Measurements from ENCODE around the gene SMIM30.

SMIM30 gene

DNA sequence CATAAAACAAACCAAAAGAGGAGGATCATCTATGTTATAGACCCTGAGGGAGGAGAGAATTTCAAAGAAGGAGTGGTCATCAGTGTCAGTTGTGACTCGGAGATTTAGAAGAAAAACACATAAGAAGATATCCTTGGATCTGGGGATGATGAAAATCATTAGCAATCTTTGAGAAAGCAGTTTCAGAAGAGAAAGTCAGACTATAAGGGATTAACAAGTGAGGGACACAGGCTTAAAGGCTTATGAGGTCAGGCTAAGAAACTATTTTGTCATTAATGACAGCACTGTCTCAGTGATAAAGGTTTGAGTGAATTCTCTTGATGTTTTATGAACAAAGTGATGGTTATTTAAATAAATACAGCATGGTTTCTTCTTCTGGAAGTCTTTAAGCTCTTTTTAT lies 25.6 kb downstream of the SMIM30 start:
- no peaks in the 10 kb centered on the region for H3K9me3 ChIP-seq (ENCODE audit: low read length)
- H2AFZ ChIP-seq (ENCODE audit: low read depth, low read length): no peak overlapping the region
- H3K4me3 ChIP-seq (ENCODE audit: low read length): no peak overlapping the region
- no peaks in the 10 kb centered on the region for H3K4me1 ChIP-seq (ENCODE audit: insufficient read depth, low read length)
- H3K27me3 ChIP-seq (ENCODE audit: insufficient read depth, low read length): no peaks in the 10 kb centered on the region
- no peaks in the 10 kb centered on the region for H3K36me3 ChIP-seq (ENCODE audit: insufficient read depth, low read length)

DNA sequence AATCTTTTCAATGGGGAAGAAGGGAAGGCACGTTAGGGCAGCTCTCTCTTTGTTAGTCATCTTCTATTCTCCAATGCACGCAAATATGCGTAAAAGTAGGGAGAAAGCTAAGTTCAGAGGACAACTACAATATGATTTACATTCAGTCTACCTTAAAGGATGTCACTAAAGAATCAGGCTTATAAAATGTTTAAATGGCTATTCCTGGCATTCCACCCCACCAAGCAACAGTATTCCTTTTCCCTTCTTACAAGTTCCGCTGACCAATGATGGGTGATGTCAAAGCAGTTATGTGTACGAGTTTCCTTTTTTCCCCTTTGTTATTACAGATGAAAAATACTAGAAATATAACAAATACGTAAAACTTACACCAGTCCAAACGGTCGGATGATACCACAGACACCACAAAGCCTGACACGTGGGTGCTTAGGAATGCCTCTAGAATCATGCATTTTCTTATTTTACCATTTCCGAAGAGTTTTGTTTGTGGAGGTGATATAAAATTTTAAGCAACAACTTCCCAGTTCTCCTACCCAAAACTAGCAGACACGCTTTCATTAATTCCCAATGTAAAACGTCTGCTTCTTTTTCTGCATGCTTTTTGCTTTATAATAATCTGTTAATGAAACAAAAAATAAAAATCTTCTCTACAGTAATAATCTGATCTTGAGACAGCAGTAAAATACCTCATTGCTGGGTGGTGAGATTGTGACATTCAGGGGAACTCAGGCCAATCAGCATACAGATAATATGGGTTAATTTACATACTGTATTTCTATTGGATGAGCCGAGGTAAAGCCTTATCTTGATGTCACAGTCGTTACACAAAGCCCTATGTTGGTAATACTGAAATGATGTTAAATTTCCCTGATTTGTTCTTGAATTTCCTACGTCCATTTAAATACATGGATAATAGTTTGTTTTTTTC lies 31.0 kb downstream of the SMIM30 start:
- H2AFZ ChIP-seq (ENCODE audit: low read depth, low read length): no peak overlapping the region
- no peaks in the 10 kb centered on the region for H3K27me3 ChIP-seq (ENCODE audit: insufficient read depth, low read length)
- no peaks in the 10 kb centered on the region for H3K9me3 ChIP-seq (ENCODE audit: low read length)
- peak overlapping the region; percentile 87 for H3K4me3 ChIP-seq (ENCODE audit: low read length)
- peaks cover 22% of the 10 kb centered on the region for H3K4me1 ChIP-seq (ENCODE audit: insufficient read depth, low read length)
- H3K36me3 ChIP-seq (ENCODE audit: insufficient read depth, low read length): no peaks in the 10 kb centered on the region

DNA sequence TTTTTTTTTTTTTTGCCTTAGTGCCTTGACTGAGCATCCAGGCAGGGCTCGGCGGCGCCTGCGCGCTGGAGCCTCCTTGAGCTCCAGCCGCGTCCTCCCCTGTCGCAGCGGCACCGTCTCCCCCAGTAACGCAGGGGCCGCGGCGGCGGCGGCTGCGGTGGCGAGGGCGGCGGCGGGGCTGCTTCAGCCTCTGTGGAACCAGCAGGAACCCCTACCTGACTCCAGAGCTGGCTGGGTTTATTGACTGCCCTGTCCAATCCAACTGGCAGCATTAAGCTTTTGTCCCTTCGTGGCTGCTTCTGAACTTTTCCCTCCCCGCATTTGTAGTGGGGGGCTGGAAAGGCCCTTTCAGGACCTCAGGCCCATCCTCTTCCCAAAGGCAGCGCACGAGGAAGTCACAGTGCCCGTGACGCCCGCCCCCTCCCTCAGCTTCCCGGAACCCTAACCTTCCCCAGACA lies 31.9 kb downstream of the SMIM30 start, which contains the start of gene GPR85:
Gene GPR85 (minus strand): TSS at position 397 of the 458 bp plus-strand sequence. CDS start 2,106 bp downstream, outside the sequence.
- Histone ChIP-seq H2AFZ (ENCODE audit: low read depth, low read length) (peak within 1 kb of the TSS; percentile 97), H3K4me1 (ENCODE audit: insufficient read depth, low read length) (peaks cover 22% of the 10 kb centered on the region), H3K9me3 (ENCODE audit: low read length) (no peaks in the 10 kb centered on the region), H3K27me3 (ENCODE audit: insufficient read depth, low read length) (no peaks in the 10 kb centered on the region), H3K36me3 (ENCODE audit: insufficient read depth, low read length) (no peaks in the 10 kb centered on the region), H3K4me3 (ENCODE audit: low read length) (peak within 1 kb of the TSS; percentile 87)

DNA sequence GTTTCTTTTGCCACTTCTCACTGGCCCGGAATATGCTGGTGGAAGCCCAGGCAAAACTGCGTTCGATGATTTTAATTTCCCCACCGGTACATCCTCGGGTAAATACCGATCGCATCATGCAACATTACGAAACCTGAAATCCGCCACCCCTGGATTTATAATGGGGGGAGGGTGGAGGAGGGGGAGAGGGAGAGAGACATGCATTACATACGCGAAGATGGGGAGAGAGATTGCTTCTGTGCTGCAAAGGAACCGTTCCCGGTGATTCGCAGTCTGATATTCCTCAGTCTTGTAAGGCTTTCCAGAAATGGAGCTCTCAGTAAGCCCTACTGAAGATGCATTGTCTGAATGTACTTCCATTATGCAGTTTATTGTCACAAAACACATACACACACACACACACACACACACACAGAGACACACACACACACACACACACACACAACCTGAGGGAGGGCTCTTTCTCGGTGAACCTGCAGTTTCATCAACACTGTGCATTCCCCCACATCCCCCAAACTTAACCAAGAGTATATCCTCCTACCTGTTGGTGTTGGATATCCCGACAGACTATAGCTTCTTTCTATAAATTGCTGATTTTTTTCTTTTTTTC lies 32.5 kb downstream of the SMIM30 start:
- peak overlapping the region; percentile 8 for H2AFZ ChIP-seq (ENCODE audit: low read depth, low read length)
- no peaks in the 10 kb centered on the region for H3K27me3 ChIP-seq (ENCODE audit: insufficient read depth, low read length)
- H3K36me3 ChIP-seq (ENCODE audit: insufficient read depth, low read length): no peaks in the 10 kb centered on the region
- no peaks in the 10 kb centered on the region for H3K9me3 ChIP-seq (ENCODE audit: low read length)
- peak overlapping the region; percentile 87 for H3K4me3 ChIP-seq (ENCODE audit: low read length)
- H3K4me1 ChIP-seq (ENCODE audit: insufficient read depth, low read length): peaks cover 22% of the 10 kb centered on the region

DNA sequence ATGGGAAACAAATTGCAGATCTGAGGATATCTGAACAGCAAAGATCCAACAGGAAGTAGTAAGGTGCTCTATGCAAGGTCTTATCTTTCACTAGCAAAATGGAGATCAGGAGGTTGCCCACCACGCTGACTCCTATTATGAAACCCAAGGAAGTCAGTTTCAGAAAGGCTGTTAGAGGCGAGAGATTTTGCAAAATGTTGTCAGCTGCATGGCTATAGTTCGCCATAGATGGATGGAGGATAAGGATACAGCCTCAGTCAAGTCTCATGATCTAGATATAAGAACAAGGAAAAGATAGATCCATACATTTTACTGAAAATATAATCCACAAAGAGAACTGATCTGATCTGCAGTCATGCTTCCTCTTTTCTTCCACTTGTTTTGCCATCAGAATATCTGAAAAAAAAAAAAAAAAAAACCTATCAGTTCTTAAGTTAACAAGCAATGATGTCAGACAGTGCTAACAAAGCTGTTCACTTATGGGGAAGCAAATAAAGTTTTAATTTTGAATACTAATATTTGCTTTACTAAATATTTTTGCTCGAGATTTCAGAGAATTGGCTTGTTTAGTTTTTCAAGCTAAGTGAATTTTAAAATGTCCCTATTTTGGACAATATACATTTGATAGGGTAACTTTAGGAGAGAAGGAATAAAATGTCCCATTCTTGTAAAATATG lies 33.7 kb downstream of the SMIM30 start:
- H3K27me3 ChIP-seq (ENCODE audit: insufficient read depth, low read length): no peaks in the 10 kb centered on the region
- H3K36me3 ChIP-seq (ENCODE audit: insufficient read depth, low read length): no peaks in the 10 kb centered on the region
- no peak overlapping the region for H3K4me3 ChIP-seq (ENCODE audit: low read length)
- no peaks in the 10 kb centered on the region for H3K9me3 ChIP-seq (ENCODE audit: low read length)
- H2AFZ ChIP-seq (ENCODE audit: low read depth, low read length): no peak overlapping the region
- peaks cover 22% of the 10 kb centered on the region for H3K4me1 ChIP-seq (ENCODE audit: insufficient read depth, low read length)

DNA sequence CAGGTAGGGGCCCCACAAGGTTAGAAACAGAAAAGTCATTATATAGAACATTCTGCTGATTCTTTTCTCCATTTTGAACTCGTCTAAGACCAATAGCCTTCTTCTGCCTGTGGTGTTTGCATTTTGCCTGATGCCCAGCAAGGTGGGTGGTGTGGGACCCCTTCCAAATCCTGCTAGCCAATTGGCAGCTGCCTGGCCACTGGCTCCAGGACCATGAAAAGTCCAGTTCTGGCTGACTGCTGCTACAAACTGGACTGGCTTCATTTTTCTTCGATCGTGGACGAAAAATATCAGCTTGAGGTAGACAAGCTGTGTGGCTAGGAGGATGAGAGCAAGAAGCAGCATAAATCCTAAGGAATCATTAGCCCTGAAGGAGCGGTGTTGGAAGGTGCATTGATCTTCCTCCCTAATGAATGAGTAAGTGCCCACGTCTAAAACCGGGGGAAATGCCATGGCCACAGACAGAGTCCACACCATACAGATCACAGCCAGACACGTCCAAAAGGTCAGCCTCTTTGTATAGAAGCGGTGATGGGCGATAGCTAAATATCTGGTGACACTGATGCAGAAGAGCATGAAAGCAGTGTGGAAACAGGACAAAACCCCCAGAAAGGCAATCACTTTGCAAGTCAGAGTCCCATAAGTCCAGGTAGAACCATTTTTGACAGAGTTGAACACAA lies 34.4 kb downstream of the SMIM30 start:
- H3K9me3 ChIP-seq (ENCODE audit: low read length): no peaks in the 10 kb centered on the region
- peak overlapping the region; percentile 41 for H2AFZ ChIP-seq (ENCODE audit: low read depth, low read length)
- no peak overlapping the region for H3K4me3 ChIP-seq (ENCODE audit: low read length)
- no peaks in the 10 kb centered on the region for H3K27me3 ChIP-seq (ENCODE audit: insufficient read depth, low read length)
- H3K4me1 ChIP-seq (ENCODE audit: insufficient read depth, low read length): peaks cover 22% of the 10 kb centered on the region
- no peaks in the 10 kb centered on the region for H3K36me3 ChIP-seq (ENCODE audit: insufficient read depth, low read length)

DNA sequence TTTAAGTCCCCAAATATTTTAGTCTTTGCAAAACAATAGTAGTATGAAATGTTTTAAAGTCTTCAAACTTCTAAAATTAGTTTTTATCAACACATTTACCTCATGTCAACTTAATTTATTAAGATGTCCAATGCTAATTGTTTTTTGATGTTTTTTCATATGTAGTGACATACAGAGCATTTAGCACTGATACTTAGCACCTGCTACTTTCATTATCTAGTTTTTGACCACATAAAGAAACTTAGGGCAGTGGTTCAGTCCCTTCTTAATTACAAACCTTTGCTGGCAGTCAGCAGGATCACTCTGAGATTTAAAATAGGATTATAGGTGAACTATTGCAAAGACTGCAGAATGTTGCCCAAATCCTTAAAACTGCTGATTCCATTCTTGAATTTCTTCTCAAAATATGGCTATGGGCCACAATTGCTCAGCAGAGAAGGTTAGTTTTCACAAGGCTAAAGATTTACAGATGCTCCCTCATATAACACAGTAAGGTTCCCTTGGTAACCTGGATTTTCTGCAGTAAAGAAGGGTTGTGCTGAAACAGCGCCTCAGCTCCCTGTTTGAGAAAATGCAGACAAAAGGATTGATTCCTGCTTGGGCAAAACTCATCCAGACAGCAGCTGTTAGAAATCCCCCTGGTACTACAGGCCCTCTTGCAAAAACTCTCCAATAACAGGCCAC lies 35.1 kb downstream of the SMIM30 start:
- no peaks in the 10 kb centered on the region for H3K27me3 ChIP-seq (ENCODE audit: insufficient read depth, low read length)
- peaks cover 22% of the 10 kb centered on the region for H3K4me1 ChIP-seq (ENCODE audit: insufficient read depth, low read length)
- no peaks in the 10 kb centered on the region for H3K36me3 ChIP-seq (ENCODE audit: insufficient read depth, low read length)
- peak overlapping the region; percentile 41 for H2AFZ ChIP-seq (ENCODE audit: low read depth, low read length)
- H3K9me3 ChIP-seq (ENCODE audit: low read length): no peaks in the 10 kb centered on the region
- H3K4me3 ChIP-seq (ENCODE audit: low read length): no peak overlapping the region

DNA sequence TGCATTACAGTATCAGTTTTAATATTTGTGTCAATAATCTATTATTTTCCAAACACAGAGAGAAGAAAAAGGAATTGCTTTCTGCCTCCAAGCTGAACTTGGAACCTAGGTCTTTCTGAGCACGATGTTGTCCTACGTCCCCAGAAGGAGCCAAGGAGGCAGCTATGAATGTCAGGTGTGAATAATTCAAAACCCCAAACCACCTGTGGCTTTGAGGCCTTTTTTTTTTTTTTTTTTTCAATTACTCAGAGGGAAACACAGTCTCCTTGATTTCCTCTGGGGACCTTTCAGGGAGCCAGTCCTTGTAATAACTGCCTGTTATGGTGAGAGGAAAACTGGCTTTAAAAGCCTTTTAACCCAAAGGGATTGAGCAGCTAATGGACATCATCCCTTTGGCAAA lies 40.0 kb downstream of the SMIM30 start:
- H2AFZ ChIP-seq (ENCODE audit: low read depth, low read length): no peak overlapping the region
- peaks cover 7% of the 10 kb centered on the region for H3K4me1 ChIP-seq (ENCODE audit: insufficient read depth, low read length)
- no peaks in the 10 kb centered on the region for H3K27me3 ChIP-seq (ENCODE audit: insufficient read depth, low read length)
- H3K36me3 ChIP-seq (ENCODE audit: insufficient read depth, low read length): no peaks in the 10 kb centered on the region
- no peak overlapping the region for H3K4me3 ChIP-seq (ENCODE audit: low read length)
- H3K9me3 ChIP-seq (ENCODE audit: low read length): no peaks in the 10 kb centered on the region

DNA sequence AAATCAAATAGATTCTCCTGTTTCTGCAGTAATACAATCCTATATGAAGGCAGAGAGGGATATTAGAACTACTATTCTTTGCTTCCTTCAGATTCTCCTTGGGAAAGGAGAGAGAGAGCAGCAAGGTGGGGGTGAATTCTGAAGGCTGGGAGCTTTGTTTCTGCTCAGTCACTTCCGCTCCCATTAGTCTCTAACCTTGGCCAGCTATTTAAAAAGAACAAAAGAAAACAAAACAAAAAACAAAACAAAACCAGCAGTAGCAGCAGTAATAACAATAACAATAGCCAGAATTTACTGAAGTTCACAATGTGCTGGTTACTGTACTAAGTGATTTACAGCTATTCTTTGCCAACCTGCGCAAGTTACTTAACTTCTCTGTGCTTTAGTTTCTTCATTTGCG lies 41.7 kb downstream of the SMIM30 start:
- Histone ChIP-seq H3K4me3 (ENCODE audit: low read length) (no peak overlapping the region), H2AFZ (ENCODE audit: low read depth, low read length) (no peak overlapping the region), H3K4me1 (ENCODE audit: insufficient read depth, low read length) (peaks cover 5% of the 10 kb centered on the region), H3K9me3 (ENCODE audit: low read length) (no peaks in the 10 kb centered on the region), H3K36me3 (ENCODE audit: insufficient read depth, low read length) (no peaks in the 10 kb centered on the region), H3K27me3 (ENCODE audit: insufficient read depth, low read length) (no peaks in the 10 kb centered on the region)

DNA sequence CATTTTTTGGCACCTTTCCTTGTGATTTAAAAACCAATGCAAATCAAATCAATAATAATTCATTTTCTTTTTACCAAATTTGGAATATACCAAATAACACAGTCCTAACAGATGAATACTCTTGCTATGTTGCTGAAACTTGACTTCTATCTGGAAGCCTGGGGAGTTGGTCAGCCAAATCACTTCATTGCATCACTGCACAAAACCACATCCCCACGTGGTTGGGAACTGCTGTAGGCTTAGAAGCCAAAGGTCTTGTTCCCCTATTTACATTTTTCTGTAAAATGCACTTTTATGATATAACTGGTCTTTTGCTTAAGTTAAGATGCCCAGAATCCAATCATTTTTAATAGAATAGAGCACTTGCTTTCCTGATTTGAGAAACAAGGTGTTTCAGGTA lies 46.9 kb downstream of the SMIM30 start:
- no peak overlapping the region for H2AFZ ChIP-seq (ENCODE audit: low read depth, low read length)
- no peaks in the 10 kb centered on the region for H3K9me3 ChIP-seq (ENCODE audit: low read length)
- H3K27me3 ChIP-seq (ENCODE audit: insufficient read depth, low read length): no peaks in the 10 kb centered on the region
- H3K4me3 ChIP-seq (ENCODE audit: low read length): no peak overlapping the region
- peaks cover 1% of the 10 kb centered on the region for H3K4me1 ChIP-seq (ENCODE audit: insufficient read depth, low read length)
- no peaks in the 10 kb centered on the region for H3K36me3 ChIP-seq (ENCODE audit: insufficient read depth, low read length)

Data from neuron (in vitro differentiated cells).